ENCODE results near the gene SPDYE16.
"Not testable (repeated sequence)": the region's sequence is repeated elsewhere in the genome, so short reads cannot be mapped to it uniquely, and the experiment has no call there.

The SPDYE16 gene

GRCh38 chr7:76549025-76549854 is 6.1 kb upstream of the SPDYE16 start:
- peak; percentile 83 to 92 (median 84) for DNase-seq

GRCh38 chr7:76531643-76532042 is 11.5 kb downstream of the SPDYE16 start:
- not testable (repeated sequence) for DNase-seq

- DNase-seq = not testable (repeated sequence)
Measured at GRCh38 chr7:76526183-76526582, 16.9 kb downstream of the SPDYE16 start.

GRCh38 chr7:76516932-76517331 is 26.2 kb downstream of the SPDYE16 start:
- not testable (repeated sequence) for DNase-seq

GRCh38 chr7:76515999-76516443 is 27.1 kb downstream of the SPDYE16 start:
- no peak for DNase-seq

GRCh38 chr7:76514926-76515771 is 27.9 kb downstream of the SPDYE16 start:
- DNase-seq = no peak

GRCh38 chr7:76513817-76514799 is 29.0 kb downstream of the SPDYE16 start:
- no peak for DNase-seq

- no peak for DNase-seq
Measured at GRCh38 chr7:76512941-76513816, 29.9 kb downstream of the SPDYE16 start.

- DNase-seq = not testable (repeated sequence)
Measured at GRCh38 chr7:76511911-76512885, 30.9 kb downstream of the SPDYE16 start.

- not testable (repeated sequence) for DNase-seq
Measured at GRCh38 chr7:76511200-76511910, 31.7 kb downstream of the SPDYE16 start.

- DNase-seq = no peak
Measured at GRCh38 chr7:76509931-76510877, 32.9 kb downstream of the SPDYE16 start, which contains the start of gene UPK3B. Gene UPK3B, plus strand, starts transcription at chr7:76510552. Its CDS starts 101 bp downstream, at chr7:76510653.

GRCh38 chr7:76507723-76508406 is 35.2 kb downstream of the SPDYE16 start:
- DNase-seq = no peak

- DNase-seq = not testable (repeated sequence)
Measured at GRCh38 chr7:76506643-76507042, 36.5 kb downstream of the SPDYE16 start.

GRCh38 chr7:76506081-76506440 is 37.0 kb downstream of the SPDYE16 start:
- no peak for DNase-seq

- no peak for DNase-seq
Measured at GRCh38 chr7:76505168-76506080, 37.7 kb downstream of the SPDYE16 start.
